Measurements from ENCODE around the gene ARIH1.

The ARIH1 gene

GRCh38 chr15:72486144-72486543 is 12.0 kb downstream of the ARIH1 start:
- H3K9me3 ChIP-seq (ENCODE audit: control insufficient read depth, insufficient read depth, low read length): no peaks in the 10 kb centered on the region
- H3K36me3 ChIP-seq (ENCODE audit: control insufficient read depth, insufficient read depth, low read length): peaks cover 6% of the 10 kb centered on the region; the same call in 1 of the 2 replicates
- H3K27ac ChIP-seq (ENCODE audit: low read depth, low read length): no peak overlapping the region
- H3K4me3 ChIP-seq (ENCODE audit: low read depth, low read length): no peak overlapping the region
- H3K9ac ChIP-seq (ENCODE audit: low read depth, low read length): no peak overlapping the region
- H3K4me1 ChIP-seq (ENCODE audit: control insufficient read depth, insufficient read depth, low read length): peaks cover 6% of the 10 kb centered on the region; the same call in 1 of the 2 replicates
- no peaks in the 10 kb centered on the region for H3K27me3 ChIP-seq (ENCODE audit: control insufficient read depth, insufficient read depth, low read length)

GRCh38 chr15:72487070-72487797 is 13.1 kb downstream of the ARIH1 start:
- Histone ChIP-seq H3K36me3 (ENCODE audit: control insufficient read depth, insufficient read depth, low read length) (peaks cover 7% of the 10 kb centered on the region), H3K27ac (ENCODE audit: low read depth, low read length) (no peak overlapping the region)

GRCh38 chr15:72488558-72488957 is 14.4 kb downstream of the ARIH1 start:
- Histone ChIP-seq H3K9ac (ENCODE audit: low read depth, low read length) (no peak overlapping the region), H3K4me1 (ENCODE audit: control insufficient read depth, insufficient read depth, low read length) (peaks cover 13% of the 10 kb centered on the region; the same call in 1 of the 2 replicates), H3K27me3 (ENCODE audit: control insufficient read depth, insufficient read depth, low read length) (no peaks in the 10 kb centered on the region), H3K9me3 (ENCODE audit: control insufficient read depth, insufficient read depth, low read length) (no peaks in the 10 kb centered on the region), H3K27ac (ENCODE audit: low read depth, low read length) (no peak overlapping the region), H3K4me3 (ENCODE audit: low read depth, low read length) (no peak overlapping the region), H3K36me3 (ENCODE audit: control insufficient read depth, insufficient read depth, low read length) (peaks cover 10% of the 10 kb centered on the region)

More at GRCh38 chr15:72487070-72487797, 13.1 kb downstream of the ARIH1 start:
- Histone ChIP-seq H3K9ac (ENCODE audit: low read depth, low read length) (no peak overlapping the region), H3K4me3 (ENCODE audit: low read depth, low read length) (no peak overlapping the region), H3K27me3 (ENCODE audit: control insufficient read depth, insufficient read depth, low read length) (no peaks in the 10 kb centered on the region), H3K9me3 (ENCODE audit: control insufficient read depth, insufficient read depth, low read length) (no peaks in the 10 kb centered on the region), H3K4me1 (ENCODE audit: control insufficient read depth, insufficient read depth, low read length) (peaks cover 6% of the 10 kb centered on the region; the same call in 1 of the 2 replicates)

GRCh38 chr15:72489943-72490554 is 15.9 kb downstream of the ARIH1 start:
- Histone ChIP-seq H3K36me3 (ENCODE audit: control insufficient read depth, insufficient read depth, low read length) (peaks cover 10% of the 10 kb centered on the region), H3K4me3 (ENCODE audit: low read depth, low read length) (no peak overlapping the region), H3K27me3 (ENCODE audit: control insufficient read depth, insufficient read depth, low read length) (no peaks in the 10 kb centered on the region), H3K4me1 (ENCODE audit: control insufficient read depth, insufficient read depth, low read length) (peaks cover 25% of the 10 kb centered on the region; the same call in 1 of the 2 replicates), H3K27ac (ENCODE audit: low read depth, low read length) (no peak overlapping the region), H3K9me3 (ENCODE audit: control insufficient read depth, insufficient read depth, low read length) (no peaks in the 10 kb centered on the region), H3K9ac (ENCODE audit: low read depth, low read length) (no peak overlapping the region)

GRCh38 chr15:72491768-72492167 is 17.6 kb downstream of the ARIH1 start:
- H3K9ac ChIP-seq (ENCODE audit: low read depth, low read length): no peak overlapping the region
- H3K27ac ChIP-seq (ENCODE audit: low read depth, low read length): no peak overlapping the region
- no peaks in the 10 kb centered on the region for H3K27me3 ChIP-seq (ENCODE audit: control insufficient read depth, insufficient read depth, low read length)
- H3K9me3 ChIP-seq (ENCODE audit: control insufficient read depth, insufficient read depth, low read length): no peaks in the 10 kb centered on the region
- peaks cover 7% of the 10 kb centered on the region for H3K36me3 ChIP-seq (ENCODE audit: control insufficient read depth, insufficient read depth, low read length)
- peaks cover 22% of the 10 kb centered on the region; the same call in 1 of the 2 replicates for H3K4me1 ChIP-seq (ENCODE audit: control insufficient read depth, insufficient read depth, low read length)
- H3K4me3 ChIP-seq (ENCODE audit: low read depth, low read length): no peak overlapping the region

GRCh38 chr15:72492733-72493132 is 18.6 kb downstream of the ARIH1 start:
- no peak overlapping the region for H3K9ac ChIP-seq (ENCODE audit: low read depth, low read length)
- H3K4me1 ChIP-seq (ENCODE audit: control insufficient read depth, insufficient read depth, low read length): peaks cover 28% of the 10 kb centered on the region
- no peaks in the 10 kb centered on the region for H3K9me3 ChIP-seq (ENCODE audit: control insufficient read depth, insufficient read depth, low read length)
- no peak overlapping the region for H3K27ac ChIP-seq (ENCODE audit: low read depth, low read length)
- H3K27me3 ChIP-seq (ENCODE audit: control insufficient read depth, insufficient read depth, low read length): no peaks in the 10 kb centered on the region
- H3K36me3 ChIP-seq (ENCODE audit: control insufficient read depth, insufficient read depth, low read length): peaks cover 7% of the 10 kb centered on the region
- H3K4me3 ChIP-seq (ENCODE audit: low read depth, low read length): no peak overlapping the region

- no peak overlapping the region for H3K27ac ChIP-seq (ENCODE audit: low read depth, low read length)
- H3K4me1 ChIP-seq (ENCODE audit: control insufficient read depth, insufficient read depth, low read length): peaks cover 32% of the 10 kb centered on the region
- no peak overlapping the region for H3K9ac ChIP-seq (ENCODE audit: low read depth, low read length)
- no peak overlapping the region for H3K4me3 ChIP-seq (ENCODE audit: low read depth, low read length)
- peaks cover 7% of the 10 kb centered on the region for H3K36me3 ChIP-seq (ENCODE audit: control insufficient read depth, insufficient read depth, low read length)
- H3K27me3 ChIP-seq (ENCODE audit: control insufficient read depth, insufficient read depth, low read length): no peaks in the 10 kb centered on the region
- H3K9me3 ChIP-seq (ENCODE audit: control insufficient read depth, insufficient read depth, low read length): no peaks in the 10 kb centered on the region
Measured at GRCh38 chr15:72493220-72493619, 19.1 kb downstream of the ARIH1 start.

- Histone ChIP-seq H3K36me3 (ENCODE audit: control insufficient read depth, insufficient read depth, low read length) (peaks cover 13% of the 10 kb centered on the region), H3K9me3 (ENCODE audit: control insufficient read depth, insufficient read depth, low read length) (no peaks in the 10 kb centered on the region), H3K4me1 (ENCODE audit: control insufficient read depth, insufficient read depth, low read length) (peaks cover 32% of the 10 kb centered on the region), H3K27me3 (ENCODE audit: control insufficient read depth, insufficient read depth, low read length) (no peaks in the 10 kb centered on the region), H3K27ac (ENCODE audit: low read depth, low read length) (no peak overlapping the region), H3K9ac (ENCODE audit: low read depth, low read length) (no peak overlapping the region), H3K4me3 (ENCODE audit: low read depth, low read length) (no peak overlapping the region)
Measured at GRCh38 chr15:72495007-72495406, 20.9 kb downstream of the ARIH1 start.

- Histone ChIP-seq H3K9me3 (ENCODE audit: control insufficient read depth, insufficient read depth, low read length) (no peaks in the 10 kb centered on the region), H3K36me3 (ENCODE audit: control insufficient read depth, insufficient read depth, low read length) (peaks cover 18% of the 10 kb centered on the region), H3K4me3 (ENCODE audit: low read depth, low read length) (no peak overlapping the region), H3K27me3 (ENCODE audit: control insufficient read depth, insufficient read depth, low read length) (no peaks in the 10 kb centered on the region), H3K9ac (ENCODE audit: low read depth, low read length) (no peak overlapping the region), H3K27ac (ENCODE audit: low read depth, low read length) (no peak overlapping the region), H3K4me1 (ENCODE audit: control insufficient read depth, insufficient read depth, low read length) (peaks cover 32% of the 10 kb centered on the region)
Measured at GRCh38 chr15:72496783-72497182, 22.7 kb downstream of the ARIH1 start.

GRCh38 chr15:72497402-72497801 is 23.3 kb downstream of the ARIH1 start:
- H3K9me3 ChIP-seq (ENCODE audit: control insufficient read depth, insufficient read depth, low read length): no peaks in the 10 kb centered on the region
- H3K27me3 ChIP-seq (ENCODE audit: control insufficient read depth, insufficient read depth, low read length): no peaks in the 10 kb centered on the region
- H3K36me3 ChIP-seq (ENCODE audit: control insufficient read depth, insufficient read depth, low read length): peaks cover 14% of the 10 kb centered on the region
- no peak overlapping the region for H3K27ac ChIP-seq (ENCODE audit: low read depth, low read length)
- peaks cover 32% of the 10 kb centered on the region for H3K4me1 ChIP-seq (ENCODE audit: control insufficient read depth, insufficient read depth, low read length)
- H3K4me3 ChIP-seq (ENCODE audit: low read depth, low read length): no peak overlapping the region
- H3K9ac ChIP-seq (ENCODE audit: low read depth, low read length): no peak overlapping the region

GRCh38 chr15:72502220-72502809 is 28.2 kb downstream of the ARIH1 start:
- Histone ChIP-seq H3K27me3 (ENCODE audit: control insufficient read depth, insufficient read depth, low read length) (no peaks in the 10 kb centered on the region), H3K9ac (ENCODE audit: low read depth, low read length) (no peak overlapping the region), H3K4me3 (ENCODE audit: low read depth, low read length) (no peak overlapping the region), H3K9me3 (ENCODE audit: control insufficient read depth, insufficient read depth, low read length) (no peaks in the 10 kb centered on the region), H3K27ac (ENCODE audit: low read depth, low read length) (no peak overlapping the region), H3K4me1 (ENCODE audit: control insufficient read depth, insufficient read depth, low read length) (peaks cover 8% of the 10 kb centered on the region), H3K36me3 (ENCODE audit: control insufficient read depth, insufficient read depth, low read length) (peaks cover 14% of the 10 kb centered on the region)
